Measurements from ENCODE around the gene DPYSL5.

- TF ChIP-seq, protein P1, sequence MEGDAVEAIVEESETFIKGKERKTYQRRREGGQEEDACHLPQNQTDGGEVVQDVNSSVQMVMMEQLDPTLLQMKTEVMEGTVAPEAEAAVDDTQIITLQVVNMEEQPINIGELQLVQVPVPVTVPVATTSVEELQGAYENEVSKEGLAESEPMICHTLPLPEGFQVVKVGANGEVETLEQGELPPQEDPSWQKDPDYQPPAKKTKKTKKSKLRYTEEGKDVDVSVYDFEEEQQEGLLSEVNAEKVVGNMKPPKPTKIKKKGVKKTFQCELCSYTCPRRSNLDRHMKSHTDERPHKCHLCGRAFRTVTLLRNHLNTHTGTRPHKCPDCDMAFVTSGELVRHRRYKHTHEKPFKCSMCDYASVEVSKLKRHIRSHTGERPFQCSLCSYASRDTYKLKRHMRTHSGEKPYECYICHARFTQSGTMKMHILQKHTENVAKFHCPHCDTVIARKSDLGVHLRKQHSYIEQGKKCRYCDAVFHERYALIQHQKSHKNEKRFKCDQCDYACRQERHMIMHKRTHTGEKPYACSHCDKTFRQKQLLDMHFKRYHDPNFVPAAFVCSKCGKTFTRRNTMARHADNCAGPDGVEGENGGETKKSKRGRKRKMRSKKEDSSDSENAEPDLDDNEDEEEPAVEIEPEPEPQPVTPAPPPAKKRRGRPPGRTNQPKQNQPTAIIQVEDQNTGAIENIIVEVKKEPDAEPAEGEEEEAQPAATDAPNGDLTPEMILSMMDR (IDR thresholded peaks at IDR 0.05; ENCODE audit: borderline replicate concordance, extremely low read depth, low read length, poor library complexity, severe bottlenecking) = no peak
- no peak for TF ChIP-seq EZH2 (IDR thresholded peaks at IDR 0.05; ENCODE audit: borderline replicate concordance, low read depth, low read length, severe bottlenecking)
Measured at GRCh38 chr2:26913999-26914658, 66.2 kb downstream of the DPYSL5 start.

Data from DND-41 (cell line).